CD4-positive, alpha-beta T cell treated with Interleukin-15 for 1 hour (primary cell): ENCODE data around the gene GRN.
"Not testable (repeated sequence)": the region's sequence is repeated elsewhere in the genome, so short reads cannot be mapped to it uniquely, and the experiment has no call there.

Experiments used
- DNase-seq: peaks from one replicate; pipeline ENCODE4 v3.0.0-alpha.2; 2020

GRN gene

GRCh38 chr17:44322236-44322895, 22.7 kb upstream of the GRN start:
- no peak for DNase-seq

GRCh38 chr17:44323359-44324091, 21.6 kb upstream of the GRN start:
- no peak for DNase-seq

GRCh38 chr17:44324092-44324570, 21.0 kb upstream of the GRN start:
- no peak for DNase-seq

GRCh38 chr17:44324571-44325275, 20.4 kb upstream of the GRN start, which contains the start of gene SLC25A39:
Gene SLC25A39 (minus strand): TSS chr17:44324823. CDS start chr17:44323562, 1,261 bp downstream.
- DNase-seq: peak; percentile 94

- DNase-seq: peak; percentile 96
These were observed 18.1 kb upstream of the GRN start for GRCh38 chr17:44326861-44327444.

GRCh38 chr17:44327715-44328449, 17.2 kb upstream of the GRN start:
- DNase-seq: no peak

- DNase-seq: not testable (repeated sequence)
These were observed 15.6 kb upstream of the GRN start for GRCh38 chr17:44329516-44329915.

- DNase-seq: not testable (repeated sequence)
These were observed 14.8 kb upstream of the GRN start for GRCh38 chr17:44330263-44330662.

- peak; percentile 76 for DNase-seq
These were observed 13.8 kb upstream of the GRN start for GRCh38 chr17:44331249-44331760.

GRCh38 chr17:44333371-44333770, 11.7 kb upstream of the GRN start:
- DNase-seq: peak; percentile 54

GRCh38 chr17:44334315-44334714, 10.8 kb upstream of the GRN start:
- DNase-seq: no peak

GRCh38 chr17:44334727-44335126, 10.4 kb upstream of the GRN start:
- DNase-seq: no peak

GRCh38 chr17:44335564-44335963, 9.5 kb upstream of the GRN start:
- DNase-seq: no peak

- DNase-seq: no peak
These were observed 9.1 kb upstream of the GRN start for GRCh38 chr17:44335968-44336367.

GRCh38 chr17:44338702-44339101, 6.4 kb upstream of the GRN start:
- peak; percentile 59 for DNase-seq

GRCh38 chr17:44340553-44340952, 4.5 kb upstream of the GRN start:
- DNase-seq: not testable (repeated sequence)

- DNase-seq: no peak
These were observed 1.4 kb upstream of the GRN start for GRCh38 chr17:44343510-44344209.

- peak; percentile 53 for DNase-seq
These were observed 438 bp downstream of the GRN start for GRCh38 chr17:44345454-44346026.

GRCh38 chr17:44346064-44346844, 1.2 kb downstream of the GRN start:
- DNase-seq: no peak
